Lower leg skin (tissue), 3 donors: ENCODE results near the gene PPP1R15A.

Experiments used
- CTCF ChIP-seq, 3 donors: fragments of 450-650 bp; IDR thresholded peaks; one replicate each; pipeline ENCODE4 v1.5.1; 2016; ENCODE audit warnings: antibody characterized with exemption in 3 of 3, mild to moderate bottlenecking in 3 of 3, moderate library complexity in 2 of 3
- POLR2A ChIP-seq, 2 donors: fragments of 450-650 bp; IDR thresholded peaks; one replicate each; pipeline ENCODE4 v1.6.1; 2016 to 2017; ENCODE audit warnings: antibody characterized with exemption in 2 of 2, mild to moderate bottlenecking in 1 of 2, moderate library complexity in 1 of 2

- TF ChIP-seq CTCF (IDR thresholded peaks at IDR 0.05) (no peak), POLR2A (IDR thresholded peaks at IDR 0.05) (no peak)
These were observed 9.4 kb upstream of the PPP1R15A start for GRCh38 chr19:48862827-48863226.
